NCI-H128 (cell line): ENCODE measurements around the gene SIAH2.
"Not testable (repeated sequence)": the region's sequence is repeated elsewhere in the genome, so short reads cannot be mapped to it uniquely, and the experiment has no call there.

ENCODE experiments used
- DNase-seq: peaks from one replicate; lab custom pipeline; 2025; ENCODE audit not compliant: unreplicated experiment; lab: John Stamatoyannopoulos, UW

SIAH2 gene, protein sequence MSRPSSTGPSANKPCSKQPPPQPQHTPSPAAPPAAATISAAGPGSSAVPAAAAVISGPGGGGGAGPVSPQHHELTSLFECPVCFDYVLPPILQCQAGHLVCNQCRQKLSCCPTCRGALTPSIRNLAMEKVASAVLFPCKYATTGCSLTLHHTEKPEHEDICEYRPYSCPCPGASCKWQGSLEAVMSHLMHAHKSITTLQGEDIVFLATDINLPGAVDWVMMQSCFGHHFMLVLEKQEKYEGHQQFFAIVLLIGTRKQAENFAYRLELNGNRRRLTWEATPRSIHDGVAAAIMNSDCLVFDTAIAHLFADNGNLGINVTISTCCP

DNA sequence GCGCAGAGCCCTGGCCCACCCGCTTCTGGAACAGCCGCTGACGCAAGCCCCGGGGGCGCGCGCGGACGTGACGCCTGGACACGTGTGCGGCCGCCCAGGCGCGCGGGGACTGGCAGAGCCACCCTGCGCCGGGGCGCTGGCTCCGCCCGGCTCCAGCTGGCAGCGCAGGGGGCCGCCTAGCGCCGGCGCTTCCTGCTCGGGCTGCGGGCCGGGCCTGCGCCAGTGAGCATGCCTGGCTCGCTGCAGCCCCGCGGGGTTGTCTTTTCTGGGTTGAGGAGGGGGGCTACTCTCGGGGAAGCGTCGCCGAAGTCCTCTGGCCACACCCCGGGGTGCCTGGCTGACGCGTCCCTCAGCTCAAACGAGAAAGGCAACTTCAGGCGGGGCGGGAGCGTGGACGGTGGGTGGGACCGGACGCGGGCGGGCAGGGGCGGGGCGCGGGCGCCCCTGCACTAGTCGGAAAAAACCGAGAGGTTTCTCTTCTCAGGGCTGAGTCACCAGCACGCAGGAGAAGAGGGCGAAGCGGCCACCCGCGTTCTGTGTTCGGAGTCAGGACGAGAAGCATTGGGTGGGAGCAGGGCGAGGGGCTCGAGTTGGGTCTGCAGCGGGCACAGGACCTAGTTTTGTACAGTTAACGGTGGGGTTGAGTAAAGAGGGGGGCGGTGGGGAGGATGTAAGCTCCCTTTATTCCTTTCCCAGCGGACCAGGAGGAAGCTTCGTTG is at the start of gene SIAH2:
TSS of gene SIAH2 (minus strand) at position 48 of the 719 bp plus-strand sequence. CDS start 320 bp downstream, outside the sequence.
- peak; percentile 81 for DNase-seq

DNA sequence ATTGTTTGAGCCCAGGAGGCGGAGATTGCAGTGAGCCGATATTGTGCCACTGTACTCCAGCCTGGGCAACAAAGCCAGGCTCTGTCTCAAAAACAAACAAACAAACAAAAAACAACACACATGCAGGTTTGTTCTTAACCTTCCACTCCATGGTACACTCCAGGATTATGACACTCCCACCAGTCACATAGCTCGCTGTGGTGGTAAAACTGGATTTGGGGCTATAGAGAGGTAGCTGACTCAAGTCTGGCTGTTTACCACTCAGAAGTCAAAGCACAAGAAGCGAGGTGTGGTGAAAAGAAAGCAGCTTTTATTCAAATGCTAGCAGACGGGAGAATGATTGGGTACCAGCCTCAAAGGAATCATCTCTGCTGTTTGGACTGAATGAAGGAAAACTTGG is 49.0 kb upstream of the SIAH2 start:
- DNase-seq = no peak

DNA sequence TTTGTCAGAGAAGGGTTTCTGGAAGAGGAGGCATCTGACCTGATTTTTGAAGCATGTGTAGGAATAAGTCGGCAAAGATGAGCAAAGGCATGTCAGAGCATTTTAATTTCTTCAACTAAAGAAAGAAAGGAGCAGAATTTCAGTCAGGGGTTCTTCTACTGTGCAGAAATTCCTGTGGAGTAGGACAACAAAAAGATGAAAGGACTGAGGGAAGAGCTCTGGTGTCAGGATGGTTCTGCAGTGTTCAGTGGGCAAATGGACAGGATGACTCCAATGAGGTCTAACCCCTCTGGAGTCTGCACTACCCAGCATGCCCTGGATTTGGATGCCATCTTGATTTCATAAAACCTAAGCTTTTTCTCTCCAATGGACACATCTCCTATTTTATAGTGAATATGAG is 47.7 kb upstream of the SIAH2 start:
- no peak for DNase-seq

DNA sequence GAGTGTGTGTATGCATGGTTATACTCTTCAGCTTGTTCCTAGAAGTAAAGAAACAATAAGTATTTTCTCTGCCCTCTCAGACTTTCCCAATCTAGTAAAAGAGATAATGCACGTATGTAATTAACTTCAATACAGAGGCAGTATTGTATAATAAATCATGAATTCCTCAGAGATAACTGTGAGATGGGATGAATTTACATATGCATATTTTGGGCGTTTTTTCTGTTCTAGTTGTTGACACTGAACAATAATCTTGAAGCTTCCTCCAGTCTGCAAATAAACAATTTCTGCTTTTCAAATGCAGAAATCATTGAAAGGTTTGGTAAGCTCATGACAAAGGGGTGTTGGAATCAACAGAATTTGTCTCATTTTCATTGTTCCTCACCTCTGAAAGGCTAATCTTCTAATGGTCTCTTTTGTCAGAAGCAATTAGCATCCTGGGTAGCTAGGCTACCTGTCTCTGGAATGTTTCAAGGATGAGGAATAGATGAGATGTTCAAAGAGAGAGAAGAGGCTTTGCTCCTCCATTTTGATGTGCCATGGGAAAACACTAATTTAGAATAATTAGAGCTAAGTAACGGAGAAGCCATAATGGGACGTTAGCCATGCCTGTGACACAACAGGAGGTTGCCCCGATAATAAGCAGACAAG is 43.3 kb upstream of the SIAH2 start:
- no peak for DNase-seq

DNA sequence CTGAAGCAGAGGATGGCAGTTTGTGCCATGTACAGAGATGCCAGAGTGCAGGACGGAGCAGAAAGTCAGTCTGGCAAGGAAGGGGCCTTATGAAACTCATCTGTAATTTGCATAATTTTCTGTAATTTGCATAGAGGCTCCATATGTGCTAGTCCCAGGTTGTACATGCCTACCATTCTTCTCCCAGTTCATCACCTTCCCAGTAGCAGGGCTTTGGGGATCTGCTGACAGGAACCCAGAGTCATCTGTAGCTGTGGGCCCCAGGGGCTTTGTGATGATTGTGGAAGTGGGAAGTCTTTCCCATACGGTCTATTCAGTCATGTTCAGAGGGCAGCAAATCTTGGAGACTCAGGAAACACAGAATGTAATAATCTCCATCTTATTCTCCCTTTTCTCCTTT is 42.4 kb upstream of the SIAH2 start:
- no peak for DNase-seq

DNA sequence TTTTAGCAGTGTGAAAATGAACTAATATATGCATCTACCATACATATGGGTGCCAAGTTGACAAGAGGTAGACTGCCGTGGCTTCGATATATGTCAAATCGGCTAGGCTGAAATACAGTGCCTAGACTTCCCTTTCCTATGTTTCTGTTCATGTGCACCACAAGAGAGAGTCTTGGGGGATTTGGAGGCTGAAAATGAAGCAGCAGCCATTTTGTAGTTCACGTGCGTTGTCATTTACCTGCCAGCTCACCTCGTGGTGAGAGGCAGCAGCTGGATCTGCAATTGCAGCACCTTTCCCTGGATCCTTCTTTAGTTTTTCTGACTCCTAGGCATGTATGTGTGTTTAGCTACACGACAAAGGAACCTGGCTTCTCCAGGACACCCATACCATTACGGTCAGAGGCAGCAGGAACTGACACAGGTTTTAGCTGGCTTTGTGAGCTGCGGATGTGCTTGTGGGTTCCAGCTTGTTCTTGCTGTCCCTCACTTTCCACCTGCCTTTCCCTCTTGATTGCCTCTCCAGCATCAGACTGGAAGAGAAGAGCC is 40.5 kb upstream of the SIAH2 start:
- DNase-seq = no peak

DNA sequence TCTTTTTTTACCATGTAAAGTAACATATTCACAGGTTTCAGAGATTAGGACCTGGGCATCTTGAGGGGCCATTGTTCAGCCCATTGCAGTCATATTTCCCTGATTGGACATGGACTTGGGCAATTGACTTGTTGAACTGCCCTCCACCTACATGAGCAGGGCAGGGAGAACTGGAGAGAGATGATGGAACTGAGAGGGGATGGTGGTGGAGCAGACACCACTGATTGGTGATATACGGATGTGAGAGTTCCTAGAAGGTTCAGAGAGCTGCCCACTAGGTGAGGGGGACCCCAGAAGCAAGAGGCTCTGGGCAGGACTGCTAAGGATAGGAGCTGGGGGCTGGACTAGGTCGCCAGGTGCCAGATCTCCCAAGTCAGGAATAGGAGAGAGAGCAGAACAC is 37.8 kb upstream of the SIAH2 start:
- DNase-seq = no peak

DNA sequence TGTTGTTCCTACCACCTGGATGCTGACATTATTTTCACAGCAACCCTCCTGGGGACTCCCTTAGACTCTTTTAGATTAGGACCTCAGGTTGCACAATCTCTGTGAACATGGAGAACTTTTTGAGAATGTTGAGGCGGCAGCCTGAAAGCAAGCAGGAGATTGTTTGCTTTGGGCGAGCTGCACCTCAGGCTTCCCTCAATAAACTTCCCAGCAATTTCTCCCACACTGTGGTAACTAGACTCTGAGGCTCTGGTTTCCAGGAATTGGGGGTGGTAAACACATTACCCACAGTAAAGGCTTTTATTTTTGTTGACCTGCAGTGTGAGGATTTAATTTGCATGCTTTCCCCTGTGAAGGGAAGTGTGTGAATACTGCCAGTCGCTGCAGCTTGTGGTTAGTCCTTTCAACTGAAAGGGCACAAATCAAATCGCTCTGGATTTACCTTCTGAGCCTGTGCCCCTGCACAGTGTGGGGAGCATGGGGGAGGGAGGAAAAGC is 35.2 kb upstream of the SIAH2 start:
- no peak for DNase-seq

DNA sequence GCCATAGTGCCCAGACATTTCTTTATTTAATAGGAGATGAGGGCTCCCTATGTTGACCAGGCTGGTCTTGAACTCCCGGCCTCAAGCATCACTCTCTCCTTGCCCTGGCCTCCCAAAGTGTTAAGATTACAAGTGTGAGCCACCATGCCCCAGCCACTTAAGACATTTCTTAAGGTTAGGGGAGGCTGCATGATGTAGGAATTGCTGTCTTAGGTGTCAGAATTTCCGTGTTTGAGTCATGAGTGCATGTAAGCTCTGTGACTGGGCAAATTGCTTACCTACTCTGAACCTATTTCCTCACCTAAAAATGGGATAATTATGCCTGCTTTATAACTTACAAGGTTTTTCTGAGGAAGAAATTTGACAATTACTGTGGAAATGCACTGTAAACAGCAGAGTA is 34.2 kb upstream of the SIAH2 start:
- DNase-seq = no peak

DNA sequence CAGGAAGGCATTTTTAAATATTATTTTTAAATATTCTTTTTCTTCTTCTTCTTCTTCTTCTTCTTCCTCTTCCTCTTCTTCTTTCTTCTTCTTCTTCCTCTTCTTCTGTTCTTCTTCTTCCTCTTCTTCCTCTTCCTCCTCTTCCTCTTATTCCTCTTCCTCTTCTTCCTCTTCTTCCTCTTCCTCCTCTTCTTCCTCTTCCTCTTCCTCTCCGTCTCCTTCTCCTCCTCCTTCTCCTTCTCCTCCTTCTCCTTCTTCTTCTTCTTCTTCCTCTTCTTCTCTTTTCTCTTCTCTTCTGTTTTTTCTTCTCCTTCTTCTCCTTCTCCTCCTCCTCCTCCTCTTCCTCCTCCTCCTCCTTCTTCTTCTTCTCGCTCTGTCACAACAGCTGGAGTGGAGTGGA is 33.6 kb upstream of the SIAH2 start:
- DNase-seq = not testable (repeated sequence)

DNA sequence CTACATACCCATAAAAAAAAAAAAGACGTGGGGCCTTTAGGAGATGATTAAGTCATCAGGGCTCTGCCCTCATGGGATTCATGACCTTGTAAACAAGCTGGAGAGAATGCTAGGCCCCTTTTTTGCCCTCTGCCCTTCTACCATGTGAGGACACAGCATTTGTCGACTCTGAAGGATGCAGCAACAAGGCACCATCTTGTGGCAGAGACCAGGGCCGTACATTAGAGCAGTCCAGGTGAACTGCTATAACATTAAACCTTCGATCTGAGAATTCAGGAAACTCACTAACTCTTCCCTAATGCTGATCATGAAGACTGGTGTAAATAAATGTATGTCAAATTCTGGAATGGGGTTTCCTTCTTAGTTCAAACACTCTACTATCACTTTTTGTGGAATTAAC is 30.7 kb upstream of the SIAH2 start:
- DNase-seq = no peak

DNA sequence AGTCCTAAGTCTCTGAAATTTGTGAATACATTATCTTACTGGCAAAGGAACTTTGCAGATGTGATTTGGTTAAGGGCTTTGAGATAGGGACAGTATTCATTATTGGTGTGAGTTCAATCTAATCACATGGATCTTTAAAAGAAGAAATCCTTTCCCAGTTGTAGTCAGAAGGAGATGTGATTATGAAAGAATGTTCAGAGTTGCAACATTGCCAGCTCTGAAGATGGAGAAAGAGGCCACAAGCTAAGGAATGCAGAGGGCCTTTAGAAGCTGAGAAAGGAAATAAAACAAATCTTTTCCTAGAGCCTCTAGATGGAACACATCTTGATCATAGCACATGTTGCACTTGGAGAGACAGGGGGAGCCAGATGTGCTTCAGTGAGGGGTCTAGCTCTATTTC is 27.7 kb upstream of the SIAH2 start:
- DNase-seq = no peak

DNA sequence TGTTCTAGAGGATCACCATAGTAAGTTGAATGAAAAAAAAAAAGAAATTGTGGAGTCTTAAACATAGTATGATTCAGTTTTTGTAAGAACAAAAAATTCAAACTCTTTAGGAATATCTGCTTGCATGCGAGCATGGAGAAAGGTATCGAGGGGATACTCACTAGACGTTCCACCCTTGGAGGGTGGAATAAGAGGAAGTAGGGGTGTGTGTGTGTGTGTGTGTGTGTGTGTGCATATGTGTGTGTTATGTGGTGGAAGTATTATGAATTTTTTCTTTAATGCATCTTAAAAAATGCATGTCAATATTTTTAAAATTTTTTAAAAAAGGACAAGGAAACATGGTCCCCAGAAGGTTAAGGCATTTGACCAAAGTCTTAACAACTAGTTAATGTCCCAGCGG is 26.5 kb upstream of the SIAH2 start:
- DNase-seq = no peak

DNA sequence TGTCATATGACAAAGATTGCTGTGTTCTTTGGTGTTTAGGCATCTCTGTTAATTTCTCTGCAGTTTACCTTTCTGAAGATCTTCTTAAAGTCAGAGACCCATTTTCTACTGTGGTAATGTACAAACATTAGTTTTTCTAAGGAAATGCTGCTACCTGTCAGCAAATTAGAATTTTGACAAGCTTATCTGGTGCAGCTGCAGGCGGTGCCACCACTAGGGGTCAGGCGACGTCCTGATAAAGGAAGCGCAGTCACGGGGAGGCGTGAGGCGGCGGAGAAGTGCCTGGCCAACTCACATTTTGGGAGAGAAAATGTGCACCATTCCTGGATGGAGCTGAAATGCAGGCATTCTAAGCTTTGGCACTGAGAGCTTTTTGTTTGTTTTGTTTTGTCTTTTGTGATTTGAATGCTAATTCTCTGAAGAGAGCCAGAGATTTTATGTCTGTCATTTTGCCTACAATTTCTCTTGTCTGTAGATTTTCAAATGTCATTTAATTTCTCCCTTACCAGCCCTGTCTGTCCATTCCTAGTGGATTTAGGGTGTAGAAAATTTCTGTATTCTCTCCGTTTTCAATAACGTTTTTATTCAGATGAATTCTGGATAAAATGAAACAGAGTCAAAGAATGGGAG is 24.9 kb upstream of the SIAH2 start:
- DNase-seq = peak; percentile 54

DNA sequence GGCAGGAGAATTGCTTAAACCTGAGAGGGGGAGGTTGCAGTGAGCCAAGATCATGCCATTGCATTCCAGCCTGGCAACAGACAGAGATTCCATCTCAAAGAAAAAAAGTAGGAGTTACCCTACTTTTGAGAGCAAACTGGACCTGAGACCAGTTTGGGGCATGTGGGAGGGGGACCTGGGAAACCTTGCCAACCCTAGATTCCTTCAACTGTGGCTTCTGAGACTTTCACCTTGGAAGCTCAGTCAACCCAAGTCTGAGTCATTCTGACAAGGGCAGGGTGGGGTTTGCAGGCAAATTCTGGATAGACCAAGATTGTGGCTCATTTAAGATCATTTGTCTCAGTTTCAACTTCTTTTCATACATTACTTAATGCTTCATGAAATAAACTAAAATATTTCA is 23.8 kb upstream of the SIAH2 start:
- no peak for DNase-seq

DNA sequence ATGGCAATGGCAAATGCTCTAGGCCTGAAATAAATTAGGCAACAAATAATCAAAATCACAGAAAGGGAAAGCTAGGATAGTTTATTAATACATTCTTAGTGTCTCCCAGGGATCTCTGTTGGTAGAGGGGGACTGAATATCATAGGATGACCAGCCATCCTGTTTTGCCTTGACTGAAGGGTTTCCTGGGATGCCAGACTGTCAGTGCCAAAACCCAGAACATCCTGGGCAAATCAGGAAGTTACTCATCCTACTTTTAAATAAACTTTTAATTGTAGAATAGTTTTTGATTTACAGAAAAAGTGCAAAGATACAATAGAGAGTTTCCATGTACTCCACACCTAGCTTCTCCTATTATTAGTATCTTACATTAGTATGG is 21.8 kb upstream of the SIAH2 start:
- no peak for DNase-seq

DNA sequence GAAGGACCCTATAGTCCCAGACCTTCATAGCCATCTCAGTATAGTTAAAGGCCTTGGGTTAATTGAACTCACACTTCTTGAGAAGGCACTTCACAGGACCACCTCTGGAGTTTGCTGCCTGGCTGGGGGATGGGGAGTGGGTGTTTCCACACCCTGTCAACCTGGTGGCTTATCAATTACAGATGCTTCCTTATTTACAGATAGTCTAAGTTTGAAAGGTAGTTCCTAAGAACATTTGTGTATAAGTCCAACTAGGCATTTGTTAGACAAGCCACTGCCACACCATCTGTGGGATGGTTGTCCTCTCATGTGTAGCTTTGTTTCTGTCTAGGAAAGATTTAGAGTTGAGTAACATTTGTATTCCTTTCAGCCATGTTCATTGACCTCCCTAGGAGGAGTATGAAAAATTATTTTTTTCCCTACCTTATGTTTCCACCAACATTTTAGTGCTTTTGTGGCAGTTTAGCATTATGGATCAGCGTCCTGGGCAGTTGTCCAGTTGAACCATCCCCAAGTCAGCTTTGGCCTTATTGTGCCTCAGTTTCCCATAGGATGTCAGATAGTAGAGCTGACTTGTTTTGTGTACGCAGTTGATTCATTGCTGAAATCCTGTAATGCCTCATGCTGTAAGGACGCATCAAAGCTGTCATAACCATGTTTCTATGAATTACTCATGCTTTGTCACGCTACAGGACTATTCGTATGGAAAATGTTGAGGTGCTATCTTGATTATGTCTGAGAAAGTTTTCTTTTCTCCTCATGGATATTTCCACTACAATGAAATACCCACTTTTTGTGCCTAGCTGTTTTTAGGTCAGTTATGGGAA is 21.2 kb upstream of the SIAH2 start:
- DNase-seq = no peak

DNA sequence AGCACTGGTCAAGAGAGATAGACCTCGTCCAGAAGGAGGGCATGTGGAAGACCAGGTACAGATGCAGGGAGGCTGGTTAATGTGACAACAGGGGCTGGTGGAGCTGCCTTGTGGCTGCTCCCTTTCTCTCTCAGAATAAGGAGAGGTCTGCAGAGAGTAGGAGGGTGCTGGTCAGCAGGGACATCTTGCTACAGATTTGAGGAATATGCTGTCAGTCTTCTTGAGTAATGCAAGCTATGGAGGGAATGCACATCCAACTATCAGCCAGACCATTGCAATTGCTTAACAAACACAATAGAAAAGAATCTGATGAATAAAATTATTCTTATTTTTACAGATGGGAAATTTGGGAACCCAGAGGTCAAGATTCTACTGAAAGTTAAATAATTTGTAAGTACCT is 20.3 kb upstream of the SIAH2 start:
- DNase-seq = no peak

DNA sequence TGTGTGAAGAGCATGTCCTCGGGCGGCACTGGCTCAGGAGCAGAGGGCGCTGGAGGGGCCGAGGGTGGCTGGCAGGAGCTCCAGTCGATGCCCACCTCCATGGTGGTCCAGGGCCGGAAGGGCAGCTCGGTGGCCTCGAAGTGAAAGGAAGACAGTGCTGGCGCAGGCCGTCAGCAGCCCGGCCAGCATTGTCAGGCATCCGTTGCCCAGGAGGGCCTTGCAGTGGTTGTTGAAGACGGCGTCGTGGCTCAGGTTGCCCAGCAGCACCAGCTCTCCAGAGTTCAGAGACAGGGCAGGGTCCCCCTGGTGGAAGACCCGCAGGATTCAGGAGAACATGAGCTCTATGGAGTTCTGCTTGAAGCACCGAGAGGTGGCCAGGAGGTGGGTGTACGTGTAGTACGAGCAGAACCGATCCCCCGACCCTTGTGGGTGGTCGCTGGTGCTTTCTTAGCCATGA is 16.5 kb upstream of the SIAH2 start:
- no peak for DNase-seq

DNA sequence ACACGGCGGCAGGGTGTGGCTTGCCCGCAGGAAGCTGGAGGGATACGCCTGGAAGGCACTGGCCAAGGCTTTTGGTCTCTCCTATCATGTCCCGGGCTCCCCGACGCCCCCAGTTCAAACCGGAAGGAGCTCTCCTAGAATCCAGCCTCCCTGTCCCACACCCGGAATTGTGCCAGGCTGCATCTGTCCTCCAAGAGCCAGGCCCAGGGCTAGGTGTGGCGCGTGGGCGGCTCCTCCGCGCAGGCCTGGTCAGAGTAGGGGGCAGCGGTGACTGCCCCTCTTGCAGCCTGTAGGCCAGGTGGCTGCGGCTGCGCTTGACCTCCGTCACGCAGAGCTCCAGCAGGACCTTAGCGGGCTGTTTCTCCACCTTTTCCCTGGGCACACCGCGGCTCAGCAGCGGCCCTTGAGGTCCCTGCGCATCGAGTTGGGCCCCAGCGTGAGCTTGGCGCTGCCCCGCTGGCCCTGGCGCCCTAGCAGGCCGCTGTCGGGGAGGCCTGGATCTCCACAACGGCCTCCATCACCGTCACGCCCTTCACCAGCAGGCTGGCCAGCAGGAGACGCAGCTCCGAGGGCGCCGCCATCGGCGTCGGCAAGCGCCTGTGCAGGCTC is 15.9 kb upstream of the SIAH2 start:
- no peak for DNase-seq
